Esophagus squamous epithelium (tissue), 4 donors: ENCODE measurements around the gene TMEM132D.

Experiments used
- POLR2A ChIP-seq, 4 donors: fragments of 450-650 bp; IDR thresholded peaks; one replicate each; pipeline ENCODE4 v1.6.1; 2017; ENCODE audit warnings: antibody characterized with exemption in 4 of 4, mild to moderate bottlenecking in 4 of 4, moderate library complexity in 3 of 4
- TF ChIP-seq, protein P1 (sequence below), 6 experiments: fragments of 450-650 bp in 4 of 6; fragments of 200-600 bp in 2 of 6; sonication (generic) in 2 of 6; IDR thresholded peaks; one replicate each; pipeline ENCODE4 v1.5.1; 2016 to 2019; ENCODE audit warnings: antibody characterized with exemption in 6 of 6, mild to moderate bottlenecking in 4 of 6, moderate library complexity in 4 of 6

- TF ChIP-seq, protein P1, sequence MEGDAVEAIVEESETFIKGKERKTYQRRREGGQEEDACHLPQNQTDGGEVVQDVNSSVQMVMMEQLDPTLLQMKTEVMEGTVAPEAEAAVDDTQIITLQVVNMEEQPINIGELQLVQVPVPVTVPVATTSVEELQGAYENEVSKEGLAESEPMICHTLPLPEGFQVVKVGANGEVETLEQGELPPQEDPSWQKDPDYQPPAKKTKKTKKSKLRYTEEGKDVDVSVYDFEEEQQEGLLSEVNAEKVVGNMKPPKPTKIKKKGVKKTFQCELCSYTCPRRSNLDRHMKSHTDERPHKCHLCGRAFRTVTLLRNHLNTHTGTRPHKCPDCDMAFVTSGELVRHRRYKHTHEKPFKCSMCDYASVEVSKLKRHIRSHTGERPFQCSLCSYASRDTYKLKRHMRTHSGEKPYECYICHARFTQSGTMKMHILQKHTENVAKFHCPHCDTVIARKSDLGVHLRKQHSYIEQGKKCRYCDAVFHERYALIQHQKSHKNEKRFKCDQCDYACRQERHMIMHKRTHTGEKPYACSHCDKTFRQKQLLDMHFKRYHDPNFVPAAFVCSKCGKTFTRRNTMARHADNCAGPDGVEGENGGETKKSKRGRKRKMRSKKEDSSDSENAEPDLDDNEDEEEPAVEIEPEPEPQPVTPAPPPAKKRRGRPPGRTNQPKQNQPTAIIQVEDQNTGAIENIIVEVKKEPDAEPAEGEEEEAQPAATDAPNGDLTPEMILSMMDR (IDR thresholded peaks at IDR 0.05): no peak
- TF ChIP-seq POLR2A (IDR thresholded peaks at IDR 0.05): no peak
Measured at GRCh38 chr12:129909051-129910020, 5.5 kb upstream of the TMEM132D start.
